Measurements from ENCODE around the gene RAMP2. TPM values are rescaled to one million over a fixed set of nuclear protein-coding genes. Genes with fewer than 3 reads are reported as not detected.

Gene RAMP2
- total RNA-seq, 1 experiment from 2014 or later, result 21.4 TPM

- intact Hi-C loops (cut with micrococcal nuclease; ENCODE audit: unreplicated experiment), result no loop called here
- Histone ChIP-seq H3K4me1 (peaks cover 30% of the 10 kb centered on the region), H3K36me3 (ENCODE audit: control insufficient read depth, insufficient read depth, low read length) (no peaks in the 10 kb centered on the region), H3K4me3 (ENCODE audit: low read depth, low read length) (no peak overlapping the region), H3K9me3 (no peaks in the 10 kb centered on the region), H3K27me3 (replicated peaks; ENCODE audit: control insufficient read depth, insufficient read depth, low read length) (no peaks in the 10 kb centered on the region)
- Mint-ChIP-seq H3K36me3 (ENCODE audit: insufficient read depth, unreplicated experiment) (peaks cover 34% of the 10 kb centered on the region), H3K27ac (ENCODE audit: unreplicated experiment) (no peak overlapping the region), H3K4me3 (ENCODE audit: unreplicated experiment) (no peak overlapping the region), H3K4me1 (ENCODE audit: low read depth, unreplicated experiment) (peaks cover 18% of the 10 kb centered on the region), H3K9me3 (ENCODE audit: unreplicated experiment) (no peaks in the 10 kb centered on the region), H3K27me3 (ENCODE audit: insufficient read depth, unreplicated experiment) (no peaks in the 10 kb centered on the region)
- BruUV-seq (replicated peaks), result no TSS peak
- POLR2A ChIA-PET, result interaction anchor here (0.6 to 2.5 kb wide), 2 partner anchors 46 to 102 kb away, joined by 4 to 14 read pairs; partner anchors contain the start of gene BECN1
- no peak for DNase-seq
- TF ChIP-seq CTCF (IDR thresholded peaks at IDR 0.05; ENCODE audit: insufficient read depth in 1 of 2, low read depth in 1 of 2, low read length in 1 of 2, severe bottlenecking in 1 of 2, unreplicated experiment in 1 of 2), result no peak
- CTCF ChIA-PET, result interaction anchor here (1.1 kb wide), 1 partner anchor 15 kb away, joined by 3 read pairs; no protein-coding TSS in a partner anchor
Measured at GRCh38 chr17:42778570-42778969, 17.5 kb downstream of the RAMP2 start.

GRCh38 chr17:42779304-42779935 is 18.4 kb downstream of the RAMP2 start:
- TF ChIP-seq CTCF (IDR thresholded peaks at IDR 0.05; ENCODE audit: insufficient read depth in 1 of 2, low read depth in 1 of 2, low read length in 1 of 2, severe bottlenecking in 1 of 2, unreplicated experiment in 1 of 2), result no peak
- Mint-ChIP-seq H3K27ac (ENCODE audit: unreplicated experiment) (peak overlapping the region; percentile 65), H3K27me3 (ENCODE audit: insufficient read depth, unreplicated experiment) (no peaks in the 10 kb centered on the region), H3K4me3 (ENCODE audit: unreplicated experiment) (peak overlapping the region; percentile 76), H3K9me3 (ENCODE audit: unreplicated experiment) (no peaks in the 10 kb centered on the region), H3K4me1 (ENCODE audit: low read depth, unreplicated experiment) (peaks cover 19% of the 10 kb centered on the region), H3K36me3 (ENCODE audit: insufficient read depth, unreplicated experiment) (peaks cover 30% of the 10 kb centered on the region)
- Histone ChIP-seq H3K4me3 (ENCODE audit: low read depth, low read length) (no peak overlapping the region), H3K9me3 (no peaks in the 10 kb centered on the region), H3K36me3 (ENCODE audit: control insufficient read depth, insufficient read depth, low read length) (no peaks in the 10 kb centered on the region), H3K4me1 (peaks cover 29% of the 10 kb centered on the region), H3K27me3 (replicated peaks; ENCODE audit: control insufficient read depth, insufficient read depth, low read length) (no peaks in the 10 kb centered on the region)
- no TSS peak for BruUV-seq (replicated peaks)
- ChIA-PET CTCF (interaction anchor here (0.6 to 2.0 kb wide), 4 partner anchors 16 to 54 kb away, joined by 3 to 15 read pairs (median 4); partner anchors contain the start of gene BECN1), POLR2A (interaction anchor here (0.6 to 2.5 kb wide), 7 partner anchors 16 to 170 kb away, joined by 3 to 14 read pairs (median 4); partner anchors contain the start of genes BECN1, PLEKHH3, RAMP2 and RETREG3)
- DNase-seq, result no peak
- intact Hi-C loops (cut with micrococcal nuclease; ENCODE audit: unreplicated experiment), result no loop called here

GRCh38 chr17:42779936-42780850 is 19.2 kb downstream of the RAMP2 start, which contains the start of gene WNK4:
TSS of gene WNK4 (plus strand) at chr17:42780610. CDS start at chr17:42780699, 89 bp downstream.
- Histone ChIP-seq H3K4me1 (peaks cover 29% of the 10 kb centered on the region), H3K36me3 (ENCODE audit: control insufficient read depth, insufficient read depth, low read length) (no peaks in the 10 kb centered on the region; the same call in 1 of the 2 replicates), H3K9me3 (no peaks in the 10 kb centered on the region), H3K4me3 (ENCODE audit: low read depth, low read length) (peak within 1 kb of the TSS; percentile 85), H3K27me3 (replicated peaks; ENCODE audit: control insufficient read depth, insufficient read depth, low read length) (no peaks in the 10 kb centered on the region)
- TF ChIP-seq CTCF (IDR thresholded peaks at IDR 0.05; ENCODE audit: insufficient read depth in 1 of 2, low read depth in 1 of 2, low read length in 1 of 2, severe bottlenecking in 1 of 2, unreplicated experiment in 1 of 2), result no peak
- CTCF ChIA-PET, result interaction anchor here (0.6 to 2.0 kb wide), 6 partner anchors 17 to 969 kb away, joined by 3 to 15 read pairs (median 4); partner anchors contain the start of genes BECN1 and PLEKHH3
- TSS peak; percentile 44 for BruUV-seq (replicated peaks)
- POLR2A ChIA-PET, result interaction anchor here (0.6 to 2.5 kb wide), 7 partner anchors 17 to 171 kb away, joined by 3 to 14 read pairs (median 4); partner anchors contain the start of genes BECN1, PLEKHH3, RAMP2 and RETREG3
- H3K27me3 Mint-ChIP-seq (ENCODE audit: insufficient read depth, unreplicated experiment), result no peaks in the 10 kb centered on the region
- peaks cover 19% of the 10 kb centered on the region for H3K4me1 Mint-ChIP-seq (ENCODE audit: low read depth, unreplicated experiment)
- no peaks in the 10 kb centered on the region for H3K9me3 Mint-ChIP-seq (ENCODE audit: unreplicated experiment)
- intact Hi-C loops (cut with micrococcal nuclease; ENCODE audit: unreplicated experiment), result loop anchor here (5.0 kb wide), 1 partner anchor 42 kb away; the partner anchor contains the start of gene BECN1
- peak within 1 kb of the TSS; percentile 76 for H3K4me3 Mint-ChIP-seq (ENCODE audit: unreplicated experiment)
- DNase-seq, result peak; percentile 76 to 91
- H3K36me3 Mint-ChIP-seq (ENCODE audit: insufficient read depth, unreplicated experiment), result peaks cover 30% of the 10 kb centered on the region
- H3K27ac Mint-ChIP-seq (ENCODE audit: unreplicated experiment), result peak within 1 kb of the TSS; percentile 65

Data from Caco-2 (cell line).